Osteoblast (primary cell): ENCODE measurements around the gene OXNAD1. TPM values are rescaled to one million over a fixed set of nuclear protein-coding genes. Genes with fewer than 3 reads are reported as not detected.

Experiments used
- DNase-seq: peaks from one replicate; pipeline ENCODE4 v3.0.0; 2011; ENCODE audit warnings: low spot score, mixed read lengths; ENCODE audit not compliant: insufficient read length; ENCODE audit errors: missing footprints
- H2AFZ ChIP-seq: 2 replicates; pipeline ENCODE4 v1.6.0; 2011; ENCODE audit warnings: mild to moderate bottlenecking, low read length
- H3K27ac ChIP-seq: 2 replicates; pipeline ENCODE4 v1.5.1; 2011; ENCODE audit warnings: mild to moderate bottlenecking, low read depth, low read length, moderate library complexity
- H3K27me3 ChIP-seq: 2 replicates; pipeline ENCODE4 v1.6.0; 2012; ENCODE audit warnings: mild to moderate bottlenecking, control low read depth, inconsistent platforms, low read length, moderate library complexity; ENCODE audit not compliant: insufficient read depth
- H3K36me3 ChIP-seq: 2 replicates; pipeline ENCODE4 v1.5.1; 2011; ENCODE audit warnings: mild to moderate bottlenecking, low read length, control low read depth, moderate library complexity; ENCODE audit not compliant: insufficient read depth
- H3K4me1 ChIP-seq: 2 replicates; pipeline ENCODE4 v1.5.1; 2011; ENCODE audit warnings: mild to moderate bottlenecking, low read length, control low read depth, moderate library complexity; ENCODE audit not compliant: insufficient read depth
- H3K4me2 ChIP-seq: 2 replicates; pipeline ENCODE4 v1.6.0; 2011; ENCODE audit warnings: mild to moderate bottlenecking, low read length; ENCODE audit not compliant: insufficient read depth
- H3K4me3 ChIP-seq: fragments of 200-600 bp; sonication (generic); 3 replicates; pipeline ENCODE4 v1.5.1; 2012; ENCODE audit warnings: mild to moderate bottlenecking, low read length, inconsistent platforms; ENCODE audit not compliant: insufficient read depth
- H3K79me2 ChIP-seq: 2 replicates; pipeline ENCODE4 v1.6.0; 2012; ENCODE audit warnings: mild to moderate bottlenecking, low read length, control low read depth, inconsistent platforms; ENCODE audit not compliant: insufficient read depth
- H3K9me3 ChIP-seq: 2 replicates; pipeline ENCODE4 v1.5.1; 2011; ENCODE audit warnings: low read depth, low read length, control low read depth
- H4K20me1 ChIP-seq: 2 replicates; pipeline ENCODE4 v1.6.0; 2012; ENCODE audit warnings: mild to moderate bottlenecking, low read length, control low read depth; ENCODE audit not compliant: insufficient read depth
- CTCF ChIP-seq: IDR thresholded peaks from 2 replicates; pipeline ENCODE4 v1.5.1; 2011; ENCODE audit warnings: mild to moderate bottlenecking, low read depth, low read length, moderate library complexity; ENCODE audit errors: extremely low read depth
- total RNA-seq: library from RNA; depleted of rRNA; stranded (reverse); fragments of >200 nt; gene quantifications from 2 replicates; pipeline ENCODE4 v1.2.3, GENCODE V29; 2012

OXNAD1 gene
- total RNA-seq, 1 donor: 11.9 TPM

- no peak overlapping the region for H3K4me3 ChIP-seq
- TF ChIP-seq CTCF: no peak
- peaks cover 24% of the 10 kb centered on the region for H3K4me1 ChIP-seq
- peaks cover 20% of the 10 kb centered on the region for H3K36me3 ChIP-seq
- H2AFZ ChIP-seq: no peak overlapping the region
- no peaks in the 10 kb centered on the region for H3K9me3 ChIP-seq
- no peaks in the 10 kb centered on the region for H4K20me1 ChIP-seq
- no peak overlapping the region for H3K4me2 ChIP-seq
- peaks cover 5% of the 10 kb centered on the region for H3K79me2 ChIP-seq
- DNase-seq: no peak
- H3K27ac ChIP-seq: no peak overlapping the region
- no peaks in the 10 kb centered on the region for H3K27me3 ChIP-seq
These were observed 69.9 kb downstream of the OXNAD1 start for GRCh38 chr3:16334909-16335308.

- Histone ChIP-seq H3K9me3 (no peaks in the 10 kb centered on the region), H4K20me1 (no peaks in the 10 kb centered on the region), H3K79me2 (peaks cover 5% of the 10 kb centered on the region), H3K4me3 (no peak overlapping the region), H3K27ac (no peak overlapping the region), H3K4me2 (no peak overlapping the region), H3K27me3 (no peaks in the 10 kb centered on the region), H3K36me3 (peaks cover 20% of the 10 kb centered on the region), H2AFZ (no peak overlapping the region), H3K4me1 (peaks cover 24% of the 10 kb centered on the region)
- no peak for DNase-seq
- TF ChIP-seq CTCF: no peak
These were observed 70.3 kb downstream of the OXNAD1 start for GRCh38 chr3:16335333-16335732.

- no peak overlapping the region for H3K4me2 ChIP-seq
- H3K9me3 ChIP-seq: no peaks in the 10 kb centered on the region
- no peak overlapping the region for H3K27ac ChIP-seq
- peaks cover 24% of the 10 kb centered on the region for H3K4me1 ChIP-seq
- peaks cover 5% of the 10 kb centered on the region for H3K79me2 ChIP-seq
- H3K27me3 ChIP-seq: no peaks in the 10 kb centered on the region
- no peak overlapping the region for H3K4me3 ChIP-seq
- peaks cover 14% of the 10 kb centered on the region for H3K36me3 ChIP-seq
- DNase-seq: no peak
- H2AFZ ChIP-seq: no peak overlapping the region
- TF ChIP-seq CTCF: no peak
- H4K20me1 ChIP-seq: no peaks in the 10 kb centered on the region
These were observed 71.0 kb downstream of the OXNAD1 start for GRCh38 chr3:16335772-16336645.

GRCh38 chr3:16336825-16337224 is 71.8 kb downstream of the OXNAD1 start:
- H3K4me2 ChIP-seq: no peak overlapping the region
- no peaks in the 10 kb centered on the region for H3K27me3 ChIP-seq
- peaks cover 11% of the 10 kb centered on the region for H3K36me3 ChIP-seq
- DNase-seq: no peak
- peaks cover 5% of the 10 kb centered on the region for H3K79me2 ChIP-seq
- H3K27ac ChIP-seq: no peak overlapping the region
- H4K20me1 ChIP-seq: no peaks in the 10 kb centered on the region
- H3K4me1 ChIP-seq: peaks cover 24% of the 10 kb centered on the region
- H3K4me3 ChIP-seq: no peak overlapping the region
- H3K9me3 ChIP-seq: no peaks in the 10 kb centered on the region
- TF ChIP-seq CTCF: no peak
- H2AFZ ChIP-seq: no peak overlapping the region
